Germinal center (tissue), 1 donor: ENCODE data around the gene ZNF740.
A peak's percentile ranks its signal among the peaks of the same experiment; 100 is the strongest.

Source experiments
- DNase-seq: peaks from one replicate; pipeline ENCODE4 v3.0.0; 2012; ENCODE audit warnings: mixed read lengths, low spot score

ZNF740 gene

GRCh38 chr12:53227341-53227740, 46.8 kb downstream of the ZNF740 start:
- no peak for DNase-seq

- DNase-seq, result no peak
These were observed 47.3 kb downstream of the ZNF740 start for GRCh38 chr12:53227836-53228235.

- no peak for DNase-seq
These were observed 48.9 kb downstream of the ZNF740 start for GRCh38 chr12:53229454-53229853.

- no peak for DNase-seq
These were observed 49.8 kb downstream of the ZNF740 start for GRCh38 chr12:53230108-53230845.

GRCh38 chr12:53231671-53231920, 51.1 kb downstream of the ZNF740 start:
- no peak for DNase-seq

- DNase-seq, result peak; percentile 58
These were observed 51.6 kb downstream of the ZNF740 start, which contains the start of gene RARG for GRCh38 chr12:53231921-53232645. TSS of gene RARG (minus strand) at chr12:53232209. CDS start at chr12:53227545, 4,664 bp downstream.

- DNase-seq, result no peak
These were observed 52.3 kb downstream of the ZNF740 start for GRCh38 chr12:53232646-53233461.

- no peak for DNase-seq
These were observed 53.2 kb downstream of the ZNF740 start for GRCh38 chr12:53233671-53234121.

- DNase-seq, result no peak
These were observed 53.9 kb downstream of the ZNF740 start for GRCh38 chr12:53234271-53234914.

- no peak for DNase-seq
These were observed 54.6 kb downstream of the ZNF740 start for GRCh38 chr12:53235164-53235563.

GRCh38 chr12:53235742-53236442, 55.4 kb downstream of the ZNF740 start:
- DNase-seq, result no peak

GRCh38 chr12:53236443-53237111, 56.1 kb downstream of the ZNF740 start:
- no peak for DNase-seq

GRCh38 chr12:53239643-53240258, 59.2 kb downstream of the ZNF740 start:
- DNase-seq, result no peak

- DNase-seq, result no peak
These were observed 61.3 kb downstream of the ZNF740 start for GRCh38 chr12:53241623-53242412.

- no peak for DNase-seq
These were observed 63.8 kb downstream of the ZNF740 start for GRCh38 chr12:53244337-53244736.
